ENCODE data around the gene RORB.

DNA sequence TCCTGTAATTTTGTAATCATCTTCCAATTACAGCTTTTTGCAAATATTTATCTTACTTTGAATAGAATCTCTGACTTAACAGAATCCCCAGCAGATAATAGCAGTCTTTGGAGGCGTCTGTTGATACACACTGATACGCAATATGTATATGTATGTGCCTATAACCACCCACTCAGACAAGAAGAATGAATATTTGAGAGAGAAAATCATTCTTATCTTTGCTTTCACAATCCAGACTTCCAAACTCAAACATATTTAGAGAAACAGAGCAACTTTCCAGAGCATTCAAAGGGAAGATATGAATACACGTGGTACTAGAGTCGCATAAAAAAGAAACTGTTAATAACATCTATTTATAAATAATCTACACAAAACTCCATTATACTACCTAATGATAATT is 6.1 kb downstream of the RORB start:
- TF ChIP-seq, protein P1, sequence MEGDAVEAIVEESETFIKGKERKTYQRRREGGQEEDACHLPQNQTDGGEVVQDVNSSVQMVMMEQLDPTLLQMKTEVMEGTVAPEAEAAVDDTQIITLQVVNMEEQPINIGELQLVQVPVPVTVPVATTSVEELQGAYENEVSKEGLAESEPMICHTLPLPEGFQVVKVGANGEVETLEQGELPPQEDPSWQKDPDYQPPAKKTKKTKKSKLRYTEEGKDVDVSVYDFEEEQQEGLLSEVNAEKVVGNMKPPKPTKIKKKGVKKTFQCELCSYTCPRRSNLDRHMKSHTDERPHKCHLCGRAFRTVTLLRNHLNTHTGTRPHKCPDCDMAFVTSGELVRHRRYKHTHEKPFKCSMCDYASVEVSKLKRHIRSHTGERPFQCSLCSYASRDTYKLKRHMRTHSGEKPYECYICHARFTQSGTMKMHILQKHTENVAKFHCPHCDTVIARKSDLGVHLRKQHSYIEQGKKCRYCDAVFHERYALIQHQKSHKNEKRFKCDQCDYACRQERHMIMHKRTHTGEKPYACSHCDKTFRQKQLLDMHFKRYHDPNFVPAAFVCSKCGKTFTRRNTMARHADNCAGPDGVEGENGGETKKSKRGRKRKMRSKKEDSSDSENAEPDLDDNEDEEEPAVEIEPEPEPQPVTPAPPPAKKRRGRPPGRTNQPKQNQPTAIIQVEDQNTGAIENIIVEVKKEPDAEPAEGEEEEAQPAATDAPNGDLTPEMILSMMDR (IDR thresholded peaks at IDR 0.05) = no peak
- no peak for TF ChIP-seq SIN3A (IDR thresholded peaks at IDR 0.05; ENCODE audit: borderline replicate concordance, insufficient read depth, low read depth, low read length)

Data from Panc1 (cell line).